ENCODE results near the gene GYS1.

GRCh38 chr19:48966541-48967345 lies 26.4 kb downstream of the GYS1 start:
- no peak for TF ChIP-seq EZH2 (IDR thresholded peaks at IDR 0.05; ENCODE audit: low read length, missing control alignments)
- TF ChIP-seq, protein P1, sequence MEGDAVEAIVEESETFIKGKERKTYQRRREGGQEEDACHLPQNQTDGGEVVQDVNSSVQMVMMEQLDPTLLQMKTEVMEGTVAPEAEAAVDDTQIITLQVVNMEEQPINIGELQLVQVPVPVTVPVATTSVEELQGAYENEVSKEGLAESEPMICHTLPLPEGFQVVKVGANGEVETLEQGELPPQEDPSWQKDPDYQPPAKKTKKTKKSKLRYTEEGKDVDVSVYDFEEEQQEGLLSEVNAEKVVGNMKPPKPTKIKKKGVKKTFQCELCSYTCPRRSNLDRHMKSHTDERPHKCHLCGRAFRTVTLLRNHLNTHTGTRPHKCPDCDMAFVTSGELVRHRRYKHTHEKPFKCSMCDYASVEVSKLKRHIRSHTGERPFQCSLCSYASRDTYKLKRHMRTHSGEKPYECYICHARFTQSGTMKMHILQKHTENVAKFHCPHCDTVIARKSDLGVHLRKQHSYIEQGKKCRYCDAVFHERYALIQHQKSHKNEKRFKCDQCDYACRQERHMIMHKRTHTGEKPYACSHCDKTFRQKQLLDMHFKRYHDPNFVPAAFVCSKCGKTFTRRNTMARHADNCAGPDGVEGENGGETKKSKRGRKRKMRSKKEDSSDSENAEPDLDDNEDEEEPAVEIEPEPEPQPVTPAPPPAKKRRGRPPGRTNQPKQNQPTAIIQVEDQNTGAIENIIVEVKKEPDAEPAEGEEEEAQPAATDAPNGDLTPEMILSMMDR (conservative IDR thresholded peaks at IDR 0.05 in 1 of 2, IDR thresholded peaks at IDR 0.05 in 1 of 2; ENCODE audit: low read depth in 1 of 2, low read length in 2 of 2): no peak

All from fibroblast of lung (primary cell).